ENCODE measurements around the gene MOB1B.
A peak's percentile ranks its signal among the peaks of the same experiment; 100 is the strongest.
"Not testable (repeated sequence)": the region's sequence is repeated elsewhere in the genome, so short reads cannot be mapped to it uniquely, and the experiment has no call there.

MOB1B gene

DNA sequence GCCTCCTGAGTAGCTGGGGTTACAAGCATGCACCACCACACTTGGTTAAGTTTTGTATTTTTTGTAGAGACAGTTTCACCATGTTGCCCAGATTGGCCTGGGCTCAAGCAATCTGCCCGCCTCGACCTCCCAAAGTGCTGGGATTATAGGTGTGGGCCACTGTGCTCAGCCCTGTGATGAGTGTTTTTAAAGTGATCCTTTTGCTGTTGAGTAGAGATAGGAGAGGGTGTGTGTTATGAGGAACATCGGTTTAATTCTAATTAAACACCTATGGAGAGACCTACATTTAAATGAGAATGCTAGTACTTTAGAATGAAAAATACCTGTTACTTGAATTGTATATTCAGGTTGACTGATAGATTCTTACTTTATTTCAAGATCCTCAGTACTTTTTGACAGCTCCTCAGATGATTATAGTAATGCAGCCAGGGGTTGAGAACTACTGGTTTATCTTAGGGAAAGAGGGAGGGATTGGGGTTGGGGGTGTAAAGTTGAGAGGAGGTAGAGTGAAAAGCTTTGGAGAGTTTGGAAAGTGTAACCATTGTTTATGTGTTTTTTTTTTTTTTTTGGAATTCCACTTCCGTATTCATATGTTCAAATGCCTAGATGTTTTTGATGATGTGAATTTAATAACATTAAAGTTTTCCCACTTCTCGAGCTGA, 54.5 kb downstream of the MOB1B start:
- DNase-seq (no peak), ATAC-seq (no peak)

- no peak for ATAC-seq
- no peak for DNase-seq
Measured at GRCh38 chr4:70958681-70959080, 56.5 kb downstream of the MOB1B start.

- DNase-seq (no peak), ATAC-seq (no peak)
Measured at GRCh38 chr4:70969076-70969475, 66.9 kb downstream of the MOB1B start.

DNA sequence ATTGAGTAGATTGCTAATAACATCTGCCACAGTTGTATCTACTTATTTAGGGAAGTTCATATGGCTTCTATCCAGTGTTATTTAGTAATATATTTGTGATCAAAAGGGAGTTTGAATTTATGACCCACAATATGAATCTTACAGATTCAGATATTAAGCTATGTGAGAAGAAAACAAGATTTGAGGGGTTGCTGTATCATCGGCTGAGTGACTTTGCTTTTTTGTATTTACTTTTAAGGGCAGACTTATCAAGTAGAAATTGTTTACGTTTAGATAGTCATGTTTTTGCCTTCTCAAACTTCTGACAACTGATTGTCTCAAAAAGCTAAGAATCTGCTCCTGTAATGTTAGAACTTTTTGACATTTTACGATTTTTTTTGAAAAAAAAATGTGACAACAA, 74.1 kb downstream of the MOB1B start:
- no peak for DNase-seq
- no peak for ATAC-seq

- no peak for ATAC-seq
- DNase-seq = no peak
Measured at GRCh38 chr4:70979445-70980008, 77.4 kb downstream of the MOB1B start.

DNA sequence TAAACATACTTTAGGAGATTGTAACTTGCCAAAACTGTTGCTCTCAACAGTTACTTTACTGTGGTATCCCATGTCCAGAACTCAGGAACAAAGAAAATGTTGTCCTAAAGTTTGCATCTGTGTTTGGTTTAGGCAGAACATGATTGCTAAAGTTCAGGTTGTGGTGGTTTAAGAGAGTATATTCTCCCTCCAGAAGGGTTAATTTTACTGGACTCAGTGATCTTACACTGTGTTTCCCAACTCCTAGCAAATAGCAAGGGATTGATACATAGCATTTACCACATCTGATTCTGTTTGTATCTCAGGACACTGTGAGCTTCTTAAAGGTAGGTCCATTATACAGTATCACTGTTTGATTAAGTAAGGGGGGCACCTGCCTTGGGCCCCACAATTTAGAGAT, 78.0 kb downstream of the MOB1B start:
- no peak for DNase-seq

GRCh38 chr4:70984106-70984505, 81.9 kb downstream of the MOB1B start:
- ATAC-seq = no peak
- no peak for DNase-seq

More for the DNA sequence above, 78.0 kb downstream of the MOB1B start:
- no peak for ATAC-seq

DNA sequence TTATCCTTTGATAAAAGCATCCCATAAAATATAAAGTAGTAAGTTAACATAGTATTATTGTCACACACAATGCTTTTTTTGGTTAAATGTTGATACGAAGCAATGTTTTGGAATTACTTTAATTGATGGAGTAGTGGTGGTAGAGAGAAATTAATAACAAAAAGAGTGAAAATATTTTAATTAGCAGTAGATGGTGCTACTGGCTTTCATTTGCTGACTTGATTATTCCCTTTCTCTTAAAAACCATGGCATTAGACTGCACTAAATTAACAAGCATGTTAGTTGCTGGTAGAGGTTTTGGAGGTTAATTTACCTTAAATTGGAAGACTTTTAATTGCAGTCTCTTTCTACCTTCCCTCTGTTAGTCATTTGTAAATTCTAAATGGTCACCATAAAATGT, 82.4 kb downstream of the MOB1B start:
- DNase-seq (no peak), ATAC-seq (no peak)

DNA sequence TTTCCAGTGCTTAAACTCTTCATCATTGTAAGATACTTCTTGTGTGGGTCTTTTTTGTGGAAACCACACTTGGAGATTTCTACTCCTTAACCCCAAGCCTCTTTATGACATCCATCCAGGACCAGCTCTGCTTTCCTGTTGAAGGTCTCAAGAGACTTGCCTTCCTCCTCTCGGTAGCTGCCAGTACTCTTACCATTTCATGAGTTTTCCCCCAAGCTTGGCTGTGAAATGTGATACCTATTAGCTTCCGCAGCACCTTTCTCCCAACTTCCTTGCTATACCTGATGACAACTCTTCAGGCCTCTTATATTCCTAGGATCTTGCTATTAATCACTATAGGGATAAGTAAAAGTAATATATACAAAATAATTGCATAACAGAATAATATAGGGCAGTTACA, 89.4 kb downstream of the MOB1B start:
- DNase-seq (no peak), ATAC-seq (no peak)

DNA sequence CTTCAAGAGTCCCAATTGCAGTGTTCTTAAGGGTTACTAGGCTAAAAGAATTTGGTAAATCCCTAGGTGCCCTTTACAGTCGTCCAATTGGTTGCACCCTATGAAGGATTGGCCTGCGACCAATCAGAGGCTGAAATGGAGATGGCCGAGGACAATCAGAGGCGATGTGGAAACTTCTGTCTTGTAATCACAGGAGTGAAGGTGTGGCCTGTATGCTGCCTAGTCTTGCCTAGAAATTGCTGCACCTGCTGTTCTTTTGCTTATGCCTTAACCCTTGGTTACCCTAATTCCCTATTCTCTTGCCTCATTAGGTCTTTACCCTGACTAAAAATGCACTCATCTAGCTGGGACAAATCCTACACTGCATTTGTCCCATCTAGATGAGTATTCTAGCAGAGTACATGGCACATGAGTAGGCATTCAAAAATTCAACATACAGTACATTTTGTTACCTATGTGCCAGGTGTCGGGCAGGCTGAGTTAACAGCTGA, 90.3 kb downstream of the MOB1B start:
- no peak for ATAC-seq
- no peak for DNase-seq

DNA sequence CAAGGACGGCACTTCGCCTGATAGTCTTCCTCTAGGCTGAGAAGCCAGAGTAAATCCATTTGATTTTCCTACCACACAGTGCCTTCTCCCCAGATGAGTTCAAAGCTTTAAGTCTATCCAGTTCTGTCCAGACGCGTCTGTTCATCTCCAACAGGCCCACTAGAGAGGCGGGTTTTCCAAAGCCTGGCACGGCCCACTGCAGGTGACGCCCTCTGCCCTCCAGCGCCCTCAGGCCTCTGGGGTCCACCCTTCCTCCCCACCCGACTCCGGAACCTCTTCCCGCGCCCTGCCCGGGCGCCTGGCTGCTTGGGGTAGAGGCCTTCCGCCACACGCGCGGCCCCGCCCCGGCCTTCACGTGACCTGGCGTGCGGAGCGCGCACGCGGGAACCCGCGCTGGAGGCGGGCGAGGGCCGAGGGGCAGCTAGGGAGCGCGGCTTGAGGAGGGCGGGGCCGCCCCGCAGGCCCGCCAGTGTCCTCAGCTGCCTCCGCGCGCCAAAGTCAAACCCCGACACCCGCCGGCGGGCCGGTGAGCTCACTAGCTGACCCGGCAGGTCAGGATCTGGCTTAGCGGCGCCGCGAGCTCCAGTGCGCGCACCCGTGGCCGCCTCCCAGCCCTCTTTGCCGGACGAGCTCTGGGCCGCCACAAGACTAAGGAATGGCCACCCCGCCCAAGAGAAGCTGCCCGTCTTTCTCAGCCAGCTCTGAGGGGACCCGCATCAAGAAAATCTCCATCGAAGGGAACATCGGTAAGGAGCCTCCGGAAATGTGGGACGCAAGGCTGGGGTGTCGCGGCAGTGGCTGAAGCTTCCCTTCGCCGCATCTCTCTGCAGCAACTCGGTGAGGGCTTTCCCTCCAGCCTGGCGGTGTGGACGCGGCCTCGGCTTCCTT, 91.3 kb downstream of the MOB1B start, which contains the start of gene DCK:
TSS of gene DCK (plus strand) at position 469 of the 888 bp plus-strand sequence. CDS start at position 656, 187 bp downstream.
- DNase-seq (peak; percentile 91), ATAC-seq (peak; percentile 94)

- ATAC-seq (no peak), DNase-seq (no peak)
Measured at GRCh38 chr4:70994069-70994366, 91.8 kb downstream of the MOB1B start.

DNA sequence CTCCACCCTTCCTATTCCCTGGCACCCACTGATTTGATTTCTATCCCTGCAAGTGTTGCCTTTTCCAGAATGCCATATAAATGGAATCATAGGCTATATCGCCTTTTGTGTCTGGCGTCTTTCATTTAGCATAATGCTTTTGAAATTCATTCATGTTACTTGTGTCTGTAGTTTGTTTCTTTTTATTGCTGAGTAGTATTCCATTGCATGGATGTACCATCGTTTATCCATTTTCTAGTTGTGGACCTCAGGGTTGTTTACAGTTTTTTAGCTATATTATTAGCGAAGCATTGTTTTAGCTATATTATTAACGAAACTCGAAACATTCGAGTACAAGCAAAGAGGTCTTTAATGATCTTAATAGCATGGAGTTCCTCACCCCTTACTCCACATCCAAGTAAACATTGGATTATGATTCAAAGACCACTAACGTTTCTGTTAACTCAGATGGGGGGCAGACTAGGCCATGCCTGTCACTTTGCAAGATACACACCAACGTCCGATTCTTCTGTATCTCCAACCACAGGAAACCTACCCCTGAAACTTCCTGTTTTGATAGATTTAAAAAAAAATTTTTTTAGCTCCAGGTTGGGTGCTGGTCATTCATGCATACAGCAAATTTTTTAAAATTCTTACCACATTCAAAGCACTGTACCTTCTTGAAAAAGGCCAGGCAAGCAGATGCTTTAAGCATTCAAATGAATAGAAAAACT, 92.4 kb downstream of the MOB1B start:
- ATAC-seq = no peak
- no peak for DNase-seq

DNA sequence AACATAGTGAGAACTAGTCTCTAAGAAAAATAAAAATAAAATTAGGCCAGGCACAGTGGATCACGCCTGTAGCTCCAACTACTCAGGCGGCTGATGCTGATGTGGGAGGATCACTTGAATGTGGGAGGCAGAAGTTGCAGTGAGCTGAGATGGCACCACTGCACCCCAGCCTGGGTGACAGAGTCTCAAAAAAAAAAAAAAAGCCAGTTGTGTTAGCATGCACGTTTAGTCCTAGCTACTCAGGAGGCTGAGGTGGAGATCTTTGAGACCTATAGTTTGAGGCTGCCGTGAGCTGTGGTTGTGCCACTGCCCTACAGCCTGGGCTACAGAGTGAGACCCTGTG, 93.8 kb downstream of the MOB1B start:
- peak; percentile 7 for ATAC-seq
- DNase-seq = no peak

GRCh38 chr4:70997036-70997435, 94.9 kb downstream of the MOB1B start:
- DNase-seq (no peak), ATAC-seq (no peak)

- ATAC-seq = no peak
- no peak for DNase-seq
Measured at GRCh38 chr4:70997546-70997945, 95.4 kb downstream of the MOB1B start.

DNA sequence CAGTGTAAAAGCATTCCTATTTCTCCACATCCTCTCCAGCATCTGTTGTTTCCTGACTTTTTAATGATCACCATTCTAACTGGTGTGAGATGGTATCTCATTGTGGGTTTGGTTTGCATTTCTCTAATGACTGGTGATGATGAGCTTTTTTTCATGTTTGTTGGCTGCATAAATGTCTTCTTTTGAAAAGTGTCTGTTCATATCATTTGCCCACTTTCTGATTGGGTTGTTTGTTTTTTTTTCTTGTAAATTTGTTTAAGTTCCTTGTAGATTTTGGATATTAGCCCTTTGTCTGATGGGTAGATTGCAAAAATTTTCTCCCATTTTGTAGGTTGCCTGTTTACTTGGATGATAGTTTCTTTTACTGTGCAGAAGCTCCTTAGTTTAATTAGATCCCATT, 97.5 kb downstream of the MOB1B start:
- not testable (repeated sequence) for ATAC-seq, DNase-seq

DNA sequence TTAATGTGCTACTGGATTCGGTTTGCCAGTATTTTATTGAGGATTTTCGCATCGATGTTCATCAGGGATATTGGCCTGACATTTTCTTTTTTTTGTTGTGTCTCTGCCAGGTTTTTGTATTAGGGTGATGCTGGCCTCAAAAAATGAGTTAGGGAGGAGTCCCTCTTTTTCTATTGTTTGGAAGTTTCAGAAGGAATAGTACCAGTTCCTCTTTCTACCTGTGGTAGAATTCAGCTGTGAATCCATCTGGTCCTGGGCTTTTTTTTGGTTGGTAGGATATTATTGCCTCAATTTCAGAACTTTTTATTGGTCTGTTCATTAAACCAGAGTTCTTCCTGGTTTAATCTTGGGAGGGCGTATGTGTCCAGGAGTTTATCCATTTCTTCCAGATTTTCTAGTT, 99.2 kb downstream of the MOB1B start:
- not testable (repeated sequence) for ATAC-seq, DNase-seq

DNA sequence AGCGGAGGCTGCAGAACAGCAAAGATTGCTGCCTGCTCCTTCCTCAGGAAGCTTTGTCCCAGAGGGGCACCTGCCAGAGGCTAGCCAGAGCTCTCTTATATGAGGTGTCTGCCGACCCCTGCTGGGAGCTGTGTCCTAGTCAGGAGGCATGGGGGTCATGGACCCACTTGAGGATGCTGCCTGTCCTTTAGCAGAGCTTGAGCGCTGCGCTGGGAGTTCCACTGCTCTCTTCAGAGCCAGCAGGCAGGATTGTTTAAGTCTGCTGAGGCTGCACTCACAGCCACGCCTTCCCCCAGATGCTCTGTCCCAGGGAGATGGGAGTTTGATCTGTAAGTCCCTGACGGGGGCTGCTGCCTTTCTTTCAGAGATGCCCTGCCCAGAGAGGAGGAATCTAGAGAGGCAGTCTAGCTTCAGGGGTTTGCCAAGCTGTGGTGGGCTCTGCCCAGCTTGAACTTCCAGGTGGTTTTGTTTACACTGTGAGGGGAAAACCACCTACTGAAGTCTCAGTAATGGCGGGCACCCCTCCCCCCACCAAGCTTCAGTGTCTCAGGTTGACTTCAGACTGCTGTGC, 102.2 kb downstream of the MOB1B start:
- ATAC-seq = peak; percentile 51
- peak; percentile 63 for DNase-seq

GRCh38 chr4:71005025-71005424, 102.9 kb downstream of the MOB1B start:
- not testable (repeated sequence) for DNase-seq, ATAC-seq

DNA sequence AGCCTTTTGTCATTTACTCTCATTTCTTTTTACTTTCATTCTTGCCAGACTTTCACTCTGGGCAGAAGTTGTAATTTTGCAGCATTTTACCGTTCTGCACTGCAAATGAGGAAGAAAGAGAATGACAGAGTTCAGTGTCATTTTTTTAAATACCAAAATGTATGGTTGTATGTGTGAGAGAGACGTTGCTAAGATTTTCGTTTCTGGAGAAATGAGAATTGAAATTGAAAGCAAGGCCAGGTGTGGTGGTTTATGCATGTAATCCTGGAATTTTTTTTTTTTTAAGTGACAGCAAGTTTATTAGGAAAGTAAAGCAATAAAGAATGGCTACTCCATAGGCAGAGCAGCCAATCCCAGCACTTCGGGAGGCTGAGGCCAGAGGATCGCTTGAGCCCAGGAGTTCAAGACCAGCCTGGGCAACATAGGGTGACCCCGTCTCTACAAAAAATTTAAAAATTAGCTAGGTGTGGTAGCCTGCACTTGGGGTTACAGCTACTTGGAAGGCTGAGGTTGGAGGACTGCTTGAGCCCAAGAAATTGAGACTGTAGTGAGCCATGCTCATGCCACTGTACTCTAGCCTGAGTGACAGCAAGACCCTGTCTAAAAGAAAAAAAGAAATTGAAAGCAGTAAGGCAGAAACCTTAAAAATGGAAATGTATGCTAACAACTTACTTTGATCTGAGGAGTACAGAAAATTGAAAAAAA, 104.2 kb downstream of the MOB1B start:
- DNase-seq (no peak), ATAC-seq (peak; percentile 70)

GRCh38 chr4:71008196-71008595, 106.0 kb downstream of the MOB1B start:
- no peak for DNase-seq

More at GRCh38 chr4:71008196-71008595, 106.0 kb downstream of the MOB1B start:
- no peak for ATAC-seq
